GM18505 (cell line): ENCODE data around the gene ZNF569.

Experiments used
- ATAC-seq: cut with Tn5 transposase; IDR thresholded peaks from one replicate; pipeline ENCODE4 v1.9.1; 2021; ENCODE audit not compliant: unreplicated experiment
- POLR2A ChIP-seq: IDR thresholded peaks from 4 replicates; pipeline ENCODE4 v1.6.1; 2011; ENCODE audit warnings: borderline replicate concordance; ENCODE audit not compliant: insufficient read depth, insufficient read length; ENCODE audit errors: extremely low read depth

ZNF569 gene

GRCh38 chr19:37466798-37467607 is at the start of gene ZNF569:
TSS of gene ZNF569 (minus strand) at chr19:37467444. CDS start at chr19:37444921, 22,523 bp downstream.
- TF ChIP-seq POLR2A: peak; percentile 72
- peak; percentile 62 for ATAC-seq

DNA sequence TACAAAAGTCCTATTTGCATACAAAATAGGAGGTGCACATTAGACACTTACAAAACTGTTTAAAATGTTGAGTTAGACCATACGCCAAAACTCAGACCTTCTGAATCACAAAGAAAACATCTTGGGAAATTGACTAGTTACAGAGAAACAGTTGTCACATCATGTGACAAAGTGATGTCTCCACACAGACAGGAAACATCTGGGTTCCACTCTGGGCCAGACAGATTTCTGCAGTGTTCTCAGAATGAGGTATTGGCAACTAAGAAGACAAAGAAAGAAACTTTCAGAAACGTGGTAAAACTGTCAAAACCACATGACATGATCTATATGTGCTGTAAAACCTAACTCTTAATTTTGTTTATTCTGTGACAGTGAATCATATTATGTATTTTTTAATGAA is 46.2 kb upstream of the ZNF569 start:
- no peak for TF ChIP-seq POLR2A
- ATAC-seq: no peak

GRCh38 chr19:37511821-37512220 is 44.6 kb upstream of the ZNF569 start:
- TF ChIP-seq POLR2A: no peak

GRCh38 chr19:37511186-37511585 is 43.9 kb upstream of the ZNF569 start:
- ATAC-seq: no peak
- no peak for TF ChIP-seq POLR2A

More at GRCh38 chr19:37511821-37512220, 44.6 kb upstream of the ZNF569 start:
- no peak for ATAC-seq

DNA sequence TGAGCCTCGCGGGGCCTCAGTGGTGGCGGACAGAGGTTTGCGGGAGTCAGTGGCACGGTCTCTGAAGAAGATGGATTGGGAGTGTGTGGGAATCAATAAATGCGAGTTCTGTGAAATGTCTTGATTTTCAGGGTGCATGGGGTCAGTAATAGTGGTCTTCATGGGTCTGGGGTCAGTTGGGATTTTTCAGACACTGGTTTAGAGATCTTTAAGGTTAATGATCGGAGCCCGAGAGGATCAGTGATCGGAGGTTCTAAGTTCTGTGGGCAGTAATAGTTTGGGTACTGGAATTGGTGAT is 39.9 kb upstream of the ZNF569 start:
- no peak for ATAC-seq
- no peak for TF ChIP-seq POLR2A

DNA sequence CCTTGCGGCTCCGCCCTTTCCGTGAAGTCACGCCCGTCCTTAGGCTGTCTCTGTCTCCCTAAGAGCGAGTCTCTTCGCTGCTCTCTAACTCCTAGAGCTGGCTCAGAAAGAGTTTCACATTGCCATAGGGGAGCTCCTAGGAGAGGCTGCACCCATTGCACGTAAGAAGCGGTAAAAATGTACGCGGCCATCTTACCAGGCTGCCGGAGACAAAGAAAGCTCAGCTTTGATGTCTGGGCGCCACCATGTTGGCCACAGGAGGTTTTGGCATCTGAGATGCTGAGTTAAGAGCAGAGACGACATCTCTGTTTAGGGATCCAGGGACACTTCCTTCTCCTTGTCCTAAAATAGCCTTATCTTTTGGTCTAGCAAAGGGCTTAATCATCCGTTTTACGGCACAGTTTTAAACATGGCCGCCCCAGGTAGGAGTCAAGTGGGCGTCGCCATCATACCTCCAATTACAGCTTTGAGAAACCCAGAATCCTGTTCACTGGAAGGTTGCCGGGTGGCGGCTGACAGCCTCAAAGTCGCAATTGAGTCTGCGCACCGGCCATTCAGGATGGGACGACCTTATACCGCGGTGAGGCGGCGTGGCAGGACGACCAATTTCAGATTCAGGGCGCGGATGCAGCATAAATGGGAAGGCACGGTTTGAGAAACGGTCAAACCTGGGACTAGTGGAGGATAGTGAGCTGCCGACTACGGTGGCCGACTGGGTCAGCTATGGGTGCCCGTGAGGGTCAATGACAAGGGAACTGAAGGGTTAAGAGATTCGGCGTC is 39.3 kb upstream of the ZNF569 start, which contains the start of gene ZNF793:
Gene ZNF793 (plus strand): TSS at position 553 of the 780 bp plus-strand sequence. CDS start 16,501 bp downstream, outside the sequence.
- TF ChIP-seq POLR2A: peak; percentile 22
- no peak for ATAC-seq

DNA sequence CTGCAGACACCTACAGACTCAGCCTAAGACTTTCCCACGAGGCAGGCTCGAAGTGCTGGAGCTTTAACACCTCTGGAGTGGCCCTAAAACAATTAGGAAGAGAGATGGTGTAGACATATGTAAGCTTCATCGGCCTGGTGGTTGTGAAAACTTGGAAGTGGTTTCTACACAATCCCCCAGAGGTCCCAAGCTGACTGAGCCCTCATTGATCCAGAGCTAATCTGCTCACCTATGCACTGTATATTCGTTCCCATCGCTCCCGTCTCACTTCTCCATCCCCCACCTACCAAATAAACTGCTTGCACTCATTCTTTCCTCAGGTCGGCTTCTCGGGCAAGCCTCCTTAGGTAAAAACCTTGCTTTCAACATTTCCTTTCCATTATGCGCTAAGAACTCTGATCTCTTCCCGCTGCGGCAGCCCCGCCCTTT is 38.7 kb upstream of the ZNF569 start:
- TF ChIP-seq POLR2A: no peak
- ATAC-seq: no peak

- no peak for ATAC-seq
- TF ChIP-seq POLR2A: no peak
Observed at GRCh38 chr19:37492213-37492612, 25.0 kb upstream of the ZNF569 start.

GRCh38 chr19:37484406-37485168 is 17.3 kb upstream of the ZNF569 start:
- ATAC-seq: no peak
- TF ChIP-seq POLR2A: no peak

GRCh38 chr19:37472165-37472564 is 4.9 kb upstream of the ZNF569 start:
- no peak for TF ChIP-seq POLR2A
- no peak for ATAC-seq

DNA sequence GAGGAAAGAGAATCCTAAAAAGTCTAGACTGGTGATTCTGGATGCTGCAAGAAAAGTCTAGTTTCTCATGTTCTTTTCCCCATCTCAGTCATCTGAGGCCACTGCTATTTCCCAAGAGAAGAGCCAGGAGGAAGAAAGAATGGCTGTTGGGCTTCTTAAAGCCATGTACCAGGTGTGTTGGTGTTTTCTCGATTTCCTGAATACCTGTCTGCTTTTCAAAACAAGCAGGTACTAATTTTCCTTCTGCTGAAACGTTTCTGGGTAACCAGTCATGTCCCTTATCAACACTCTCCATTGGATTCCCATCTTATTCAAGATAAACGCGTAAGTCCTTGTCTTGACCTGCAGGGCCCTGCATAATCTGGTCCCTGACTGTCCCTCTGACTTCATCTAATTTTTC is 3.0 kb upstream of the ZNF569 start:
- ATAC-seq: no peak
- no peak for TF ChIP-seq POLR2A

DNA sequence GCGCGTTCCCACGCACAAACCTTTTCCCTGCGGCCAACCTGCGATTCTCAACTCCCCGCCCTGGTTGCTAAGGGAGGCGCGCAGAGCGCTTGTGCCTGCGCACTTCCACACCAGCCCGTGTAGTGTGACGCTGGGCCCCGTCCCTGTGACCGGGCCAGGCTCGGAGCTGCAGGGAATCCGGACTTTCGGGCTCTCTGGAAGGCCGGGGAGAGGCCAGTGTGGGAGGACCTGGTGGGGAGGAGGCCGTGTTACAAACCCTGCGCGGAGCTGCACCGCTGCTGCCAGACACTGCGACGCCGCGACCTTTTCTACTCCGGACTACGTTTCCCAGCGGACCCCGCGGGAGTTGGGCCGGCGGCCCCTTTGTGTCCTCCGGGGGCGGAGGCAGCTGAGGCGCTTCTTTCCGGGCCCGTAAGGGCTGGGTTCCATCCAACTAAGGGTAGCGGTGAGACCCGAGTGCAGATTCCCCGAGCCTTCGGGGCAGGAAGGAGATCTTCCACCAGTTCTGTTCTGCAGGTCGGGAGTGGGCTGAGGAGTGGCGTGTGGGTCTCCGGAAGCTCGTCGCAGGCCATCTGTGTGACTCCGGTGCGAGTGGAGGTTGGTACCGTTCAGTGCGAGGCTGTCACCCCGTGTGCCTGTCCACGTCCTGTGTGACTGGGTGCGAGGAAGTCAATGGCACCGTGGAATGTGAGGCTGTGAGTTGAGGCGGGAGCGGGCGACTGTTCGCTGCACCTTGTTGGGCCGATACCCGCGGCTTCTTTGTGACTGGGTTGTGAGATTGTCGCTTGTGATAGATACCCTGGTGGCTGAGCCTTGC is 1.9 kb upstream of the ZNF569 start, which contains the start of gene ZNF570:
Gene ZNF570 (plus strand): TSS at position 396 of the 817 bp plus-strand sequence. CDS start 999 bp downstream, outside the sequence.
- peak; percentile 75 for TF ChIP-seq POLR2A
- peak; percentile 63 for ATAC-seq

- no peak for TF ChIP-seq POLR2A
- ATAC-seq: no peak
Observed at GRCh38 chr19:37467608-37468090, 405 bp upstream of the ZNF569 start.

DNA sequence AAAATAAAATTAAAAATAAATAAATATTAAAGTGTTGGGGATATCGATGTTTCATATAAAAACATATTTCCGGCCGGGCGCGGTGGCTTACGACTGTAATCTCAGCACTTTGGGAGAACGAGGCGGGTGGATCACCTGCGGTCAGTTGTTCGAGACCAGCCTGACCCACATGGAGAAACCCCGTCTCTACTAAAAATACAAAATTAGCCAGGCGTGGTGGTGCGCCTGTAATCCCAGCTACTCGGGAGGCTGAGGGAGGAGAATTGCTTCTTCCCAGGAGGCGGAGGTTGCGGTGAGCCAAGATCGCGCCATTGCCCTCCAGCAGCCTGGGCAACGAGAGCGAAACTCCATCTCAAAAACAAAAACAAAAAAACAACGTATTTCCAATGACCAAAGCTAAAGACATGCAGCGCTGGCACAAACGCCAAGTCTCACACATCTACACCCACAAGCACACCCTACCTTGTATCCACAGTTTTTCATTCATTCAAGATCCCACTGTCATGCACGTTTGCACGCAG is 907 bp downstream of the ZNF569 start:
- TF ChIP-seq POLR2A: no peak
- no peak for ATAC-seq
